ENCODE data around the gene ZNF581.

Gene ZNF581

GRCh38 chr19:55669418-55670279 is 26.2 kb downstream of the ZNF581 start:
- DNase-seq = no peak

- DNase-seq = no peak
These were observed 27.0 kb downstream of the ZNF581 start for GRCh38 chr19:55670280-55671053.

- DNase-seq = no peak
These were observed 27.6 kb downstream of the ZNF581 start for GRCh38 chr19:55671054-55671378.

- DNase-seq = no peak
These were observed 29.0 kb downstream of the ZNF581 start for GRCh38 chr19:55672418-55672817.

GRCh38 chr19:55673465-55673864 is 30.0 kb downstream of the ZNF581 start:
- DNase-seq = no peak

GRCh38 chr19:55673889-55674288 is 30.4 kb downstream of the ZNF581 start:
- DNase-seq = no peak

- DNase-seq = no peak
These were observed 31.0 kb downstream of the ZNF581 start for GRCh38 chr19:55674459-55674840.

- peak; percentile 97 for DNase-seq
These were observed 31.6 kb downstream of the ZNF581 start, which contains the start of gene EPN1 for GRCh38 chr19:55674841-55675660. EPN1 (plus strand) TSS chr19:55675226; CDS start chr19:55678628, 3,402 bp downstream.

GRCh38 chr19:55675661-55676354 is 32.4 kb downstream of the ZNF581 start:
- DNase-seq = no peak

GRCh38 chr19:55676383-55676782 is 32.9 kb downstream of the ZNF581 start:
- DNase-seq = no peak

- no peak for DNase-seq
These were observed 33.5 kb downstream of the ZNF581 start for GRCh38 chr19:55676889-55677505.

- DNase-seq = no peak
These were observed 34.2 kb downstream of the ZNF581 start for GRCh38 chr19:55677572-55678028.

- no peak for DNase-seq
These were observed 34.7 kb downstream of the ZNF581 start for GRCh38 chr19:55678121-55678671.

GRCh38 chr19:55679343-55680257 is 36.2 kb downstream of the ZNF581 start:
- DNase-seq = no peak

- DNase-seq = no peak
These were observed 37.1 kb downstream of the ZNF581 start for GRCh38 chr19:55680339-55681130.

- DNase-seq = no peak
These were observed 38.0 kb downstream of the ZNF581 start for GRCh38 chr19:55681131-55682092.

GRCh38 chr19:55683449-55684261 is 40.2 kb downstream of the ZNF581 start:
- DNase-seq = no peak
